Omental fat pad (tissue), 4 donors: ENCODE results near the gene CRYZL1. TPM values are rescaled to one million over a fixed set of nuclear protein-coding genes. Genes with fewer than 3 reads are reported as not detected.

Experiments used
- ATAC-seq: fragments of 150-250 bp; one replicate; pipeline ENCODE4 v1.9.1; 2016; ENCODE audit warnings: mild to moderate bottlenecking, moderate library complexity; ENCODE audit not compliant: low FRiP score
- DNase-seq: peaks from one replicate; pipeline ENCODE4 v3.0.0-alpha.2; 2019; ENCODE audit warnings: low spot score
- total RNA-seq, 4 donors: library from RNA; depleted of rRNA; stranded (reverse); fragments of >200 nt; gene quantifications; one replicate each; pipeline ENCODE4 v1.1.0, GENCODE V29; 2016
- TF ChIP-seq, protein P1 (sequence below), 3 donors: fragments of 450-650 bp; IDR thresholded peaks; one replicate each; pipeline ENCODE4 v1.5.1; 2016 to 2017; ENCODE audit warnings: antibody characterized with exemption in 3 of 3, mild to moderate bottlenecking in 3 of 3, moderate library complexity in 2 of 3

Gene CRYZL1
- total RNA-seq, 4 donors from 2014 or later, result 24.1 to 57.8 (median 28.3) TPM

DNA sequence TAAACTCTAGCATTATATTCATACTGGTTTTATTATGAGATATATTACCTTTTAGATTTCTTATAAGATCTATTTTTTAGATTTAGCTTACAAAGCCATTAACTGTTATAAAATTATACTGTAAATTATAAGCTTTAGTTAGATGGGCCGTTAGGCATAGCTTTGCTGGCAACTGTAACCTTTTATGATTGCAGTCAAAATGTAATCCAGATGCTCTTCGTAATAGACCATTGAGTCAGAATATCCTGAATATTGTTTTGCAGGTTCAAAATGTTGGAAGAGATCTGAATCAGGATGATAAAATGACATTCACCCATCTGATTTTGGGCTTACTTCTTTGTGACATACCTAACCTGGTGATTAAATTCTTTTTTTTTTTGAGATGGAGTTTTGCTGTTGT lies 21.7 kb upstream of the CRYZL1 start:
- ATAC-seq (no peak), DNase-seq (no peak)
- TF ChIP-seq, protein P1, sequence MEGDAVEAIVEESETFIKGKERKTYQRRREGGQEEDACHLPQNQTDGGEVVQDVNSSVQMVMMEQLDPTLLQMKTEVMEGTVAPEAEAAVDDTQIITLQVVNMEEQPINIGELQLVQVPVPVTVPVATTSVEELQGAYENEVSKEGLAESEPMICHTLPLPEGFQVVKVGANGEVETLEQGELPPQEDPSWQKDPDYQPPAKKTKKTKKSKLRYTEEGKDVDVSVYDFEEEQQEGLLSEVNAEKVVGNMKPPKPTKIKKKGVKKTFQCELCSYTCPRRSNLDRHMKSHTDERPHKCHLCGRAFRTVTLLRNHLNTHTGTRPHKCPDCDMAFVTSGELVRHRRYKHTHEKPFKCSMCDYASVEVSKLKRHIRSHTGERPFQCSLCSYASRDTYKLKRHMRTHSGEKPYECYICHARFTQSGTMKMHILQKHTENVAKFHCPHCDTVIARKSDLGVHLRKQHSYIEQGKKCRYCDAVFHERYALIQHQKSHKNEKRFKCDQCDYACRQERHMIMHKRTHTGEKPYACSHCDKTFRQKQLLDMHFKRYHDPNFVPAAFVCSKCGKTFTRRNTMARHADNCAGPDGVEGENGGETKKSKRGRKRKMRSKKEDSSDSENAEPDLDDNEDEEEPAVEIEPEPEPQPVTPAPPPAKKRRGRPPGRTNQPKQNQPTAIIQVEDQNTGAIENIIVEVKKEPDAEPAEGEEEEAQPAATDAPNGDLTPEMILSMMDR (IDR thresholded peaks at IDR 0.05), result no peak

DNA sequence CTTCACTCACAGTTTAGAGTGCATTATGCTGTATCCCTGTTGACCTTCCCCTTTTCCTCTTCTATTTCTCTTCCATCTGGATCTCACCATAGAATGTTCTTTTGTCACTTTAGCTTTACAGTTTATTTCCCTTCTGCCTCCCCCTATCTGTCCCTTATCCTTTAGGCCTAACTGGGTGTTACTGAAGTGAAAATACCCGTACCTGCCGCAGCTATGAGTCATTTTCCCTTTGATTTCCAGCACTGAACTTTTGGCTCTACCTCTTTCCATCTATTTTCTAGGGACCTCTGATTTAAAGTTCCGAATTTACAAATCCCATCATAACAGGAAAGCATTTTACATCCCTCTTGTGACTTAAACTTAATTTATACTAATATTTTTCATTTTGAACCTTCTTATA lies 20.5 kb upstream of the CRYZL1 start:
- TF ChIP-seq, protein P1 (IDR thresholded peaks at IDR 0.05), result no peak
- ATAC-seq (no peak), DNase-seq (no peak)

DNA sequence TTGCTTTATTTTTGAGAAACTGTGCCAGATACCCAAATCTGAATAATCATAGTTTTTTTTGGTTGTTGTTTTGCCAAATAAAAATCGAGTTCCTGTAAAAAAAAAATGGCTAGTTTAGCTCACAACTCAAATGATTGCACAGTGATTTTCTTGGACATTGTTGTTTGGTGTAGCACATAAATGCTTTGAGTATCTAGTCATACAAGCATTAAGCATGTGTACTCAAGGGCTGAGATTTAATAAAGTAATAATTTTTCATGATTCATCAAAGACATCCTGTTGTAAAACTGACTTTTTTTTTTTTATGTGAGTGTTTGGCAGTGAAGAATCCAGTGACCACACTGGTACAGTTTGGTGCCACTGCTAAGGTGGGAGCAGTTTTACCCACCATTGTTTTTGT lies 19.6 kb upstream of the CRYZL1 start:
- DNase-seq (no peak), ATAC-seq (no peak)
- TF ChIP-seq, protein P1 (IDR thresholded peaks at IDR 0.05), result no peak

DNA sequence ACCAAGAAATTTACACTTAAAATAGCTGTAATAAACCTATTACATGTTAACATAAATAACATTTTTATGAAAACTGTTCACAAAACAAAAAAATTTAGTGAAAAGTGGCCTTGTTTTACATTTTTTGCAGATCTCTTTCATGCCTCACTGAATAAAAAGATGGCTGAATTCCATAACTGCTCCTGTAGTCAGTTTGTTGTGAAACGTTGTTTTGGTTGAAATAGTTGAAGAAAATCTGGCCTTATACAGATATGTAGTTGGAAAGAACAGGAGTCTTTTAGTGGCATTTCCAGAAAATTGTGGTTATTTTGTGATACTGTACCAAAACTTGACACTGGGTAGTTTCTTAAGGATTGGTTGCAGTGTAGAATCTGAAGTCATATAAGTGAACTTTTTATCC lies 18.9 kb upstream of the CRYZL1 start:
- ATAC-seq, result no peak

DNA sequence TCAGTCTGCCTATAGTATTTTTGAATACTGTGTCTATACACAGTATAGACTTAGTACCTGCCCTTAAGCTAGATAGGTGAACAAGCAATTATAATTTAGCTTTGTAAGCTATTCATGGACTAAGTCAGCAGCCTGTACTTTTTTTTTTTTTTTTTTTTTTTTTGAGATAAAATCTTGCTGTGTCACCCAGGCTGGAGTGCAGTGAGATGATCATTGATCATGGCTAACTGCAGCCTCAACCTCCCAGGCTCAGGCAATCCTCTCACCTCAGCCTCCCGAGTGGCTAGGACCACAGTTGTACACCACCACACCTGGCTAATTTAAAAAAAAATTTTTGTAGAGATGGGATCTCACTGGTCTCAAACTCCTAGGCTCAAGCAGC lies 18.0 kb upstream of the CRYZL1 start:
- no peak for DNase-seq
- no peak for ATAC-seq
- TF ChIP-seq, protein P1 (IDR thresholded peaks at IDR 0.05), result no peak

More for the DNA sequence above, 18.9 kb upstream of the CRYZL1 start:
- TF ChIP-seq, protein P1 (IDR thresholded peaks at IDR 0.05), result no peak
- no peak for DNase-seq

DNA sequence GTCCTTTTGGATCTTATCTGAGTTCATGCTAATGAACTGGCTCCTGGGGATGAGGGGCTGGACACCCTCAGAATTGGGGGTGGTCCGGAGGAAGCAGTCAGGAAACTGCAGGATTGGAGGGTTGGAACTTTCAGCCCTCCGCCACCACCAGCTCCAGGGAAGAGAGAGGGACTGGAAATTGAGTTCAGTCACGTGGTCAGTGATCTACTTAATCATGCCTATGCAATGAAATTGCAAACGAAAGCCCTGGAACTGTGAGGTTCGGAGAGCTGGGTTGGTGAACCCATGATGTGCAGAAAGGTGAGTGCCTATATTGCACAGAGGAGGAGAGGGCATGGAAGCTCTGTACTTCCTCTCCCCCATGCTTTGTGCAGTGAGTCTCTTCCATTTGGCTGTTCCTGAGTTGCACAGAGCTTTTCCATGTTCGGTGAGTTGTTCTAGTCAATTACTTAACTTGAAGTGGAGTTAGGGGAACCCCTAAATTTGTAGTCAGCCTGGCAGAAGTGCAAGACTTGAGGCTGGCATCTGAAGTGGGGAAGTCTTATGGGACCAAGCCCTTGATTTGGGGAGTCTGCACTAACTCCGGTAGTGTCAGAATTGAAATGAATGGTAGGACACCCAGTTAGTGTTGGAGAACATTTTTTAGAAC lies 17.5 kb upstream of the CRYZL1 start:
- DNase-seq (no peak), ATAC-seq (no peak)
- TF ChIP-seq, protein P1 (IDR thresholded peaks at IDR 0.05), result no peak

DNA sequence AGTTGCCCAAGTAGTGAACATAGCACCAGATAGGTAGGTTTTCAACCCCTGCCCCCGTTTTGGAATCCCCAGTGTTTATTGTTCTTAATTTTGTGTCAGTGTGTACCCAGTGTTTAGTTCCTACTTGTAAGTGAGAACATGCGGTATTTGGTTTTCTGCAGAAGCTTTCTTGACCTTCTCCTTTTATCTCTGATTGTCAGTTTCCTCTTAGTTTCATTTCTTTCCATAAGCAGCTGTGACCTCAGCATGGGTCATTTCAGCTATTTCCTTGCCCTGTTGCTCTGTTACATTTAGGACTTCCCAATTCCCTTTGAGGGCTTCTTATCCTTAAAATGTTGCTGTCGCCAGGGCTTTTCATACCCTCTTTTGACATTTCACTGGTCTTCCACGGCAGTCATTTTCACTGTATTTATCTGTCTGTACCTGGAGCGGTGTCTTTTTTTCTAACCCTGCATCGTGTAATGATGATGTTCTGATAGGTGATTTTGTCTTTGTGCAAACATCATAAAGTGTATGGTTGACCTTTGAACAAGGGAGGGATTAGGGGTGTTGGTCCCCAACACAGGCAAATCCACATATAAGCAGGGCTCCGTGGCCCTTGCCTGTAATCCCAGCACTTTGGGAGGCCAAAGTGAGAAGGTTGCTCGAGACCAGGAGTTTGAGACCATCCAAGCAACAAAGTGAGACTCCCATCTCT lies 15.7 kb upstream of the CRYZL1 start:
- ATAC-seq (no peak), DNase-seq (no peak)
- TF ChIP-seq, protein P1 (IDR thresholded peaks at IDR 0.05), result no peak
